ENCODE data around the gene SPRY1. TPM values are rescaled to one million over a fixed set of nuclear protein-coding genes. Genes with fewer than 3 reads are reported as not detected.

Gene SPRY1
- total and polyA plus RNA-seq, 9 of the 15 experiments (the other 6 are each of a cell fraction or from before 2014, with no cell fraction given), result 0.18 to 1.9 (median 0.45) TPM; not detected in 1

DNA sequence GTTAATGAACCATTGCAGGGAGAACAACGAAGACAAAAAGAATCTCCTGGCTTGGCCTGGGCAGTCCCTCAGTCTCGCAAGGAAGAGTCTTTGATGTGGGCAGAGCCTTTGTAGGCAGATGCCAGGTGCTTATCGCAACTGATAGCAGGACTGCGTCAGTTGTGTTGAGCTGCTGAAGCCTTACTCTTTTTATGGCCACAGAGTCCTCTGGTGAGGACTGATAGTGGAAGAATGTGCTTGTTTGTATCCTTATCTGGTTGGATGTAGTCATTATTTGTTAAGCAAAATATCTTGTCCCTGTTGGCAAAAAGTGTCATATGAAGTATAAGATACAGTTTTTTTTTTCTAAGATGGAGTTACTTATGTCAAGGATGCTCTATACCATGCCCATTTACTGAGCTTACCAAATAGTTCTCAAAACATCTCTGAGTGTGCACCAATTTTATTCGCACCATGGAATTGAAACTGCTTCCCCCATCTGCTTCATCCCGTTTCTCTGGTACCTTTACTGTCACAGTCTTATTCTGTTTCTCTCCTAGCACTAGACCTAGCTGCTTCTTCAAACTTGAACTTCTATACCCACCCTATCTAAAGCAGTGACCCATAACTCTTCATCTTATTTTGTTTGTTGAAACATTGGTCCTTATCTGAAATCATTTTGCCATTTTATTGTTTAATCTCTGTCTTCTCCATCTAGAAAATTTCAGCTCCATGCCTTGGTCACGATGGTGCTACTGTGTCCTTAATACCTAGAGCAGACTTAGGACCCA lies 47.0 kb upstream of the SPRY1 start (continued):
- TF ChIP-seq MAFK (IDR thresholded peaks at IDR 0.05; ENCODE audit: low read length), result peak; percentile 32; the same call in 1 of the 2 replicates
- no peak for TF ChIP-seq CAMTA2 (CRISPR knock-in tag; conservative IDR thresholded peaks at IDR 0.05)
- TF ChIP-seq, protein P1, sequence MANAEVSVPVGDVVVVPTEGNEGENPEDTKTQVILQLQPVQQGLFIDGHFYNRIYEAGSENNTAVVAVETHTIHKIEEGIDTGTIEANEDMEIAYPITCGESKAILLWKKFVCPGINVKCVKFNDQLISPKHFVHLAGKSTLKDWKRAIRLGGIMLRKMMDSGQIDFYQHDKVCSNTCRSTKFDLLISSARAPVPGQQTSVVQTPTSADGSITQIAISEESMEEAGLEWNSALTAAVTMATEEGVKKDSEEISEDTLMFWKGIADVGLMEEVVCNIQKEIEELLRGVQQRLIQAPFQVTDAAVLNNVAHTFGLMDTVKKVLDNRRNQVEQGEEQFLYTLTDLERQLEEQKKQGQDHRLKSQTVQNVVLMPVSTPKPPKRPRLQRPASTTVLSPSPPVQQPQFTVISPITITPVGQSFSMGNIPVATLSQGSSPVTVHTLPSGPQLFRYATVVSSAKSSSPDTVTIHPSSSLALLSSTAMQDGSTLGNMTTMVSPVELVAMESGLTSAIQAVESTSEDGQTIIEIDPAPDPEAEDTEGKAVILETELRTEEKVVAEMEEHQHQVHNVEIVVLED (CRISPR knock-in tag; IDR thresholded peaks at IDR 0.05), result peak; percentile 84
- TF ChIP-seq LCOR (CRISPR knock-in tag; IDR thresholded peaks at IDR 0.05), result peak; percentile 86
- TF ChIP-seq, protein P2, sequence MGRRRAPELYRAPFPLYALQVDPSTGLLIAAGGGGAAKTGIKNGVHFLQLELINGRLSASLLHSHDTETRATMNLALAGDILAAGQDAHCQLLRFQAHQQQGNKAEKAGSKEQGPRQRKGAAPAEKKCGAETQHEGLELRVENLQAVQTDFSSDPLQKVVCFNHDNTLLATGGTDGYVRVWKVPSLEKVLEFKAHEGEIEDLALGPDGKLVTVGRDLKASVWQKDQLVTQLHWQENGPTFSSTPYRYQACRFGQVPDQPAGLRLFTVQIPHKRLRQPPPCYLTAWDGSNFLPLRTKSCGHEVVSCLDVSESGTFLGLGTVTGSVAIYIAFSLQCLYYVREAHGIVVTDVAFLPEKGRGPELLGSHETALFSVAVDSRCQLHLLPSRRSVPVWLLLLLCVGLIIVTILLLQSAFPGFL (CRISPR knock-in tag; IDR thresholded peaks at IDR 0.05), result no peak
- no peak for TF ChIP-seq PRPF4 (IDR thresholded peaks at IDR 0.05; ENCODE audit: insufficient read depth, low read depth, low read length, poor library complexity, severe bottlenecking)
- TF ChIP-seq, protein P3, sequence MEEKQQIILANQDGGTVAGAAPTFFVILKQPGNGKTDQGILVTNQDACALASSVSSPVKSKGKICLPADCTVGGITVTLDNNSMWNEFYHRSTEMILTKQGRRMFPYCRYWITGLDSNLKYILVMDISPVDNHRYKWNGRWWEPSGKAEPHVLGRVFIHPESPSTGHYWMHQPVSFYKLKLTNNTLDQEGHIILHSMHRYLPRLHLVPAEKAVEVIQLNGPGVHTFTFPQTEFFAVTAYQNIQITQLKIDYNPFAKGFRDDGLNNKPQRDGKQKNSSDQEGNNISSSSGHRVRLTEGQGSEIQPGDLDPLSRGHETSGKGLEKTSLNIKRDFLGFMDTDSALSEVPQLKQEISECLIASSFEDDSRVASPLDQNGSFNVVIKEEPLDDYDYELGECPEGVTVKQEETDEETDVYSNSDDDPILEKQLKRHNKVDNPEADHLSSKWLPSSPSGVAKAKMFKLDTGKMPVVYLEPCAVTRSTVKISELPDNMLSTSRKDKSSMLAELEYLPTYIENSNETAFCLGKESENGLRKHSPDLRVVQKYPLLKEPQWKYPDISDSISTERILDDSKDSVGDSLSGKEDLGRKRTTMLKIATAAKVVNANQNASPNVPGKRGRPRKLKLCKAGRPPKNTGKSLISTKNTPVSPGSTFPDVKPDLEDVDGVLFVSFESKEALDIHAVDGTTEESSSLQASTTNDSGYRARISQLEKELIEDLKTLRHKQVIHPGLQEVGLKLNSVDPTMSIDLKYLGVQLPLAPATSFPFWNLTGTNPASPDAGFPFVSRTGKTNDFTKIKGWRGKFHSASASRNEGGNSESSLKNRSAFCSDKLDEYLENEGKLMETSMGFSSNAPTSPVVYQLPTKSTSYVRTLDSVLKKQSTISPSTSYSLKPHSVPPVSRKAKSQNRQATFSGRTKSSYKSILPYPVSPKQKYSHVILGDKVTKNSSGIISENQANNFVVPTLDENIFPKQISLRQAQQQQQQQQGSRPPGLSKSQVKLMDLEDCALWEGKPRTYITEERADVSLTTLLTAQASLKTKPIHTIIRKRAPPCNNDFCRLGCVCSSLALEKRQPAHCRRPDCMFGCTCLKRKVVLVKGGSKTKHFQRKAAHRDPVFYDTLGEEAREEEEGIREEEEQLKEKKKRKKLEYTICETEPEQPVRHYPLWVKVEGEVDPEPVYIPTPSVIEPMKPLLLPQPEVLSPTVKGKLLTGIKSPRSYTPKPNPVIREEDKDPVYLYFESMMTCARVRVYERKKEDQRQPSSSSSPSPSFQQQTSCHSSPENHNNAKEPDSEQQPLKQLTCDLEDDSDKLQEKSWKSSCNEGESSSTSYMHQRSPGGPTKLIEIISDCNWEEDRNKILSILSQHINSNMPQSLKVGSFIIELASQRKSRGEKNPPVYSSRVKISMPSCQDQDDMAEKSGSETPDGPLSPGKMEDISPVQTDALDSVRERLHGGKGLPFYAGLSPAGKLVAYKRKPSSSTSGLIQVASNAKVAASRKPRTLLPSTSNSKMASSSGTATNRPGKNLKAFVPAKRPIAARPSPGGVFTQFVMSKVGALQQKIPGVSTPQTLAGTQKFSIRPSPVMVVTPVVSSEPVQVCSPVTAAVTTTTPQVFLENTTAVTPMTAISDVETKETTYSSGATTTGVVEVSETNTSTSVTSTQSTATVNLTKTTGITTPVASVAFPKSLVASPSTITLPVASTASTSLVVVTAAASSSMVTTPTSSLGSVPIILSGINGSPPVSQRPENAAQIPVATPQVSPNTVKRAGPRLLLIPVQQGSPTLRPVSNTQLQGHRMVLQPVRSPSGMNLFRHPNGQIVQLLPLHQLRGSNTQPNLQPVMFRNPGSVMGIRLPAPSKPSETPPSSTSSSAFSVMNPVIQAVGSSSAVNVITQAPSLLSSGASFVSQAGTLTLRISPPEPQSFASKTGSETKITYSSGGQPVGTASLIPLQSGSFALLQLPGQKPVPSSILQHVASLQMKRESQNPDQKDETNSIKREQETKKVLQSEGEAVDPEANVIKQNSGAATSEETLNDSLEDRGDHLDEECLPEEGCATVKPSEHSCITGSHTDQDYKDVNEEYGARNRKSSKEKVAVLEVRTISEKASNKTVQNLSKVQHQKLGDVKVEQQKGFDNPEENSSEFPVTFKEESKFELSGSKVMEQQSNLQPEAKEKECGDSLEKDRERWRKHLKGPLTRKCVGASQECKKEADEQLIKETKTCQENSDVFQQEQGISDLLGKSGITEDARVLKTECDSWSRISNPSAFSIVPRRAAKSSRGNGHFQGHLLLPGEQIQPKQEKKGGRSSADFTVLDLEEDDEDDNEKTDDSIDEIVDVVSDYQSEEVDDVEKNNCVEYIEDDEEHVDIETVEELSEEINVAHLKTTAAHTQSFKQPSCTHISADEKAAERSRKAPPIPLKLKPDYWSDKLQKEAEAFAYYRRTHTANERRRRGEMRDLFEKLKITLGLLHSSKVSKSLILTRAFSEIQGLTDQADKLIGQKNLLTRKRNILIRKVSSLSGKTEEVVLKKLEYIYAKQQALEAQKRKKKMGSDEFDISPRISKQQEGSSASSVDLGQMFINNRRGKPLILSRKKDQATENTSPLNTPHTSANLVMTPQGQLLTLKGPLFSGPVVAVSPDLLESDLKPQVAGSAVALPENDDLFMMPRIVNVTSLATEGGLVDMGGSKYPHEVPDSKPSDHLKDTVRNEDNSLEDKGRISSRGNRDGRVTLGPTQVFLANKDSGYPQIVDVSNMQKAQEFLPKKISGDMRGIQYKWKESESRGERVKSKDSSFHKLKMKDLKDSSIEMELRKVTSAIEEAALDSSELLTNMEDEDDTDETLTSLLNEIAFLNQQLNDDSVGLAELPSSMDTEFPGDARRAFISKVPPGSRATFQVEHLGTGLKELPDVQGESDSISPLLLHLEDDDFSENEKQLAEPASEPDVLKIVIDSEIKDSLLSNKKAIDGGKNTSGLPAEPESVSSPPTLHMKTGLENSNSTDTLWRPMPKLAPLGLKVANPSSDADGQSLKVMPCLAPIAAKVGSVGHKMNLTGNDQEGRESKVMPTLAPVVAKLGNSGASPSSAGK (IDR thresholded peaks at IDR 0.05), result no peak
- TF ChIP-seq, protein P4, sequence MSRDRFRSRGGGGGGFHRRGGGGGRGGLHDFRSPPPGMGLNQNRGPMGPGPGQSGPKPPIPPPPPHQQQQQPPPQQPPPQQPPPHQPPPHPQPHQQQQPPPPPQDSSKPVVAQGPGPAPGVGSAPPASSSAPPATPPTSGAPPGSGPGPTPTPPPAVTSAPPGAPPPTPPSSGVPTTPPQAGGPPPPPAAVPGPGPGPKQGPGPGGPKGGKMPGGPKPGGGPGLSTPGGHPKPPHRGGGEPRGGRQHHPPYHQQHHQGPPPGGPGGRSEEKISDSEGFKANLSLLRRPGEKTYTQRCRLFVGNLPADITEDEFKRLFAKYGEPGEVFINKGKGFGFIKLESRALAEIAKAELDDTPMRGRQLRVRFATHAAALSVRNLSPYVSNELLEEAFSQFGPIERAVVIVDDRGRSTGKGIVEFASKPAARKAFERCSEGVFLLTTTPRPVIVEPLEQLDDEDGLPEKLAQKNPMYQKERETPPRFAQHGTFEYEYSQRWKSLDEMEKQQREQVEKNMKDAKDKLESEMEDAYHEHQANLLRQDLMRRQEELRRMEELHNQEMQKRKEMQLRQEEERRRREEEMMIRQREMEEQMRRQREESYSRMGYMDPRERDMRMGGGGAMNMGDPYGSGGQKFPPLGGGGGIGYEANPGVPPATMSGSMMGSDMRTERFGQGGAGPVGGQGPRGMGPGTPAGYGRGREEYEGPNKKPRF (IDR thresholded peaks at IDR 0.05; ENCODE audit: low read depth, low read length), result no peak
- TF ChIP-seq HIVEP1 (CRISPR knock-in tag; IDR thresholded peaks at IDR 0.05), result peak; percentile 95
- peak; percentile 90; the same call in 1 of the 2 replicates for TF ChIP-seq ZNF57 (CRISPR knock-in tag; IDR thresholded peaks at IDR 0.05)

Data from K562 (cell line).